PC-9 (cell line): ENCODE data around the gene SEBOX. TPM values are rescaled to one million over a fixed set of nuclear protein-coding genes. Genes with fewer than 3 reads are reported as not detected.

Experiments
- BruUV-seq: library from RNA; stranded (reverse); fragments of 400-500 nt; replicated peaks from 2 replicates; lab custom pipeline; 2021; lab: Mats Ljungman, UMichigan
- CTCF ChIA-PET: fragments of 300-600 bp; sonication (Branson Sonifier 250); formaldehyde crosslinking; loops from one replicate; lab custom pipeline; 2022; ENCODE audit warnings: antibody characterized with exemption; lab: Charles Lee
- POLR2A ChIA-PET: fragments of 300-600 bp; sonication (Branson Sonifier 250); formaldehyde crosslinking; loops from one replicate; lab custom pipeline; 2022; ENCODE audit warnings: antibody characterized with exemption; ENCODE audit not compliant: unreplicated experiment; lab: Charles Lee
- DNase-seq, 2 experiments: peaks; one replicate each; pipeline versions ENCODE4 v3.0.0 to v3.0.0-alpha.2; 2015 to 2022; ENCODE audit warnings: mixed read lengths in 1 of 2
- H2AFZ ChIP-seq: fragments of 200-600 bp; sonication (generic); 2 replicates; pipeline ENCODE4 v1.8.1; 2017; ENCODE audit warnings: antibody characterized with exemption
- H3F3A ChIP-seq: fragments of 200-600 bp; sonication (generic); 2 replicates; pipeline ENCODE4 v1.8.1; 2017; ENCODE audit warnings: antibody characterized with exemption, mild to moderate bottlenecking, low read depth; ENCODE audit not compliant: insufficient read depth
- H3K27ac ChIP-seq: fragments of 200-600 bp; sonication (generic); 2 replicates; pipeline ENCODE4 v1.6.1; 2016; ENCODE audit warnings: mixed run types
- H3K27me3 ChIP-seq: fragments of 200-600 bp; sonication (generic); 2 replicates; pipeline ENCODE4 v1.6.1; 2016; ENCODE audit warnings: low read depth, mixed run types; ENCODE audit not compliant: insufficient read depth
- H3K36me3 ChIP-seq: fragments of 200-600 bp; sonication (generic); 2 replicates; pipeline ENCODE4 v1.6.1; 2016; ENCODE audit warnings: low read depth, mixed run types
- H3K4me1 ChIP-seq: fragments of 200-600 bp; sonication (generic); replicated peaks from 2 replicates; pipeline ENCODE4 v1.6.1; 2016; ENCODE audit warnings: mixed run types; ENCODE audit not compliant: insufficient read depth
- H3K4me2 ChIP-seq: fragments of 200-600 bp; sonication (generic); 2 replicates; pipeline ENCODE4 v1.6.1; 2017; ENCODE audit warnings: mixed run types
- H3K4me3 ChIP-seq: fragments of 200-600 bp; sonication (generic); 2 replicates; pipeline ENCODE4 v1.6.1; 2016; ENCODE audit warnings: mixed run types
- H3K79me2 ChIP-seq: fragments of 200-600 bp; sonication (generic); 2 replicates; pipeline ENCODE4 v1.6.1; 2017; ENCODE audit warnings: low read depth, mixed run types
- H3K9me2 ChIP-seq: fragments of 200-600 bp; sonication (generic); 2 replicates; pipeline ENCODE4 v1.8.1; 2017; ENCODE audit warnings: mild to moderate bottlenecking; ENCODE audit not compliant: insufficient read depth
- H3K9me3 ChIP-seq: fragments of 200-600 bp; sonication (generic); 2 replicates; pipeline ENCODE4 v1.8.1; 2016; ENCODE audit warnings: low read depth; ENCODE audit not compliant: insufficient read depth
- H4K20me1 ChIP-seq: fragments of 200-600 bp; sonication (generic); 2 replicates; pipeline ENCODE4 v1.8.1; 2017; ENCODE audit not compliant: insufficient read depth
- CTCF ChIP-seq: fragments of 200-600 bp; sonication (generic); conservative IDR thresholded peaks from 2 replicates; pipeline ENCODE4 v1.6.1; 2017; ENCODE audit warnings: mixed run types, antibody characterized with exemption, mild to moderate bottlenecking, moderate library complexity
- EZH2 ChIP-seq: fragments of 200-600 bp; sonication (generic); IDR thresholded peaks from 2 replicates; pipeline ENCODE4 v1.8.0; 2017; ENCODE audit warnings: antibody characterized with exemption, low read depth
- intact Hi-C: fragments of 100-400 bp; cut with micrococcal nuclease; formaldehyde crosslinking; loops from one replicate; pipeline ENCODE4 v1.10.0; 2022; ENCODE audit not compliant: unreplicated experiment
- total RNA-seq: library from RNA; stranded (reverse); gene quantifications from 2 replicates; pipeline ENCODE4 v1.2.3, GENCODE V29; 2021

The SEBOX gene
- total RNA-seq, 1 experiment from 2014 or later = not detected

DNA sequence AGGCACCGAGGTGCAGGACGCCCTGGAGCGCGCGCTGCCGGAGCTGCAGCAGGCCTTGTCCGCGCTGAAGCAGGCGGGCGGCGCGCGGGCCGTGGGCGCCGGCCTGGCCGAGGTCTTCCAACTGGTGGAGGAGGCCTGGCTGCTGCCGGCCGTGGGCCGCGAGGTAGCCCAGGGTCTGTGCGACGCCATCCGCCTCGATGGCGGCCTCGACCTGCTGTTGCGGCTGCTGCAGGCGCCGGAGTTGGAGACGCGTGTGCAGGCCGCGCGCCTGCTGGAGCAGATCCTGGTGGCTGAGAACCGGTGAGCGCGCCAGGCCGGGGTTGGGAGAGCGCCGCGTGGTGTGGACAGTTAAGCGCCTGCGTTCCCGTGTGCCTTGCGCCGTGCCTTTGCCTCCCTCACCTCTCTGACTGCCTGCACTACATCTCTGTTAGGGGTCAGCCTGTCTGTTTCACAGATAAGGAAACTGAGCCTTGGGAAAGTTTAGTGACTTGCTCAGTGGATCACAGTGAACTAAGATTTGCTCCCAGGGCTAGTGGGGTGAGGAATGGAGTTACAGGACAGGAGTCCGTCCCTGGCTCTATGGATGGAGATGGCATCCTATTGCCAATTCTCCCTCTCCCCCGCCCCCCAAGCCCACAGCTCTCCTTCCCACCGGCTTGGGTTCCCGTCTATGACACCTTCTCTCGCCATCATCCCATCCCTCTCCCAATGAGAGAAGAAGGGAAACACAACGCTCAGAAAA lies 7.4 kb upstream of the SEBOX start:
- no peak overlapping the region for H3K4me2 ChIP-seq
- H3K27ac ChIP-seq = no peak overlapping the region
- DNase-seq = no peak
- H3K79me2 ChIP-seq = no peaks in the 10 kb centered on the region
- peaks cover 18% of the 10 kb centered on the region for H3K4me1 ChIP-seq
- H3F3A ChIP-seq = peaks cover 15% of the 10 kb centered on the region; the same call in 1 of the 2 replicates
- intact Hi-C loops = loop anchor here (2.0 kb wide), 1 partner anchor 54 kb away; the partner anchor contains the start of gene TMEM97
- CTCF ChIA-PET = no interaction called here
- no TSS peak for BruUV-seq
- H3K27me3 ChIP-seq = no peaks in the 10 kb centered on the region
- POLR2A ChIA-PET = no interaction called here
- H3K4me3 ChIP-seq = no peak overlapping the region
- H3K36me3 ChIP-seq = no peaks in the 10 kb centered on the region
- H3K9me3 ChIP-seq = no peaks in the 10 kb centered on the region
- no peak overlapping the region for H2AFZ ChIP-seq
- H3K9me2 ChIP-seq = no peaks in the 10 kb centered on the region
- H4K20me1 ChIP-seq = no peaks in the 10 kb centered on the region
- no peak for TF ChIP-seq EZH2

DNA sequence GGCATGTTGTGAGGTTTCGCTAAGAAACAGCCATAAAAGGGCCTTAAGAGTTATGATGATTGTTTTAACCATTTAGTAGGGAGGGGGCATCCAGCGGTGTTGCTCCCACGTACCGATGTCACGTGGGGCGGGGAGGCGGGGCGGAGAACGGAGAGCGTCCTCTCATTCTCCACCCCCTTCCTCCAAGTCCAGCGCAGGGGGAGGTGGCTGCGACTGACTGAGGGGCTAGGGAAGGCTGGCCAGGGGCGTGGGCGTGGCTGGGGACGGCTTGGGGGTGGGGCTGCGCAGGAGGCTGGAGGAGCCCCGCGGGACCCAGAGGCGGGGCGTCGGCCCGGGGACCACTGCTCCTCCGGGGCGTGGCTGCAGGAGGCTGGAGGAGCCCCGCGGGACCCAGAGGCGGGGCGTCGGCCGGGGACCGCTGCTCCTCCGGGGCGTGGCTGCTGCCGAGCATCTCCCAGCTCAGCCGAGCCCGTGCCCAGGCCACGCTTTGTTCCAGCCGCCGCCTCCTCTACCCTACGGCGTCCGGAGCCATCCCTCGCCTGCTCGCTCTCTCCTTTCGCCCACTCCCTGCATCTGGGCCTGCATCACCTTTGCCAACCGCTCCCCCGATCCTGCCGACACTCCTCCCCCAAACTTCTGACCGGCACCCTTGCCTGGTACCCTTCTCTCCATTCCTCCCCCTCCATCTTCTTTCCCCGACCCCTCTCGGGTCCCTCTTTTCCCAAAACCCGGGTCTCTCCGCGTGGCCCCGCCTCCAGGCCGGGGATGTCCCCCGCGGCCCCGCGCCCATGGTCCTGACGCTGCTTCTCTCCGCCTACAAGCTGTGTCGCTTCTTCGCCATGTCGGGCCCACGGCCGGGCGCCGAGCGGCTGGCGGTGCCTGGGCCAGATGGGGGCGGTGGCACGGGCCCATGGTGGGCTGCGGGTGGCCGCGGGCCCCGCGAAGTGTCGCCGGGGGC lies 6.5 kb upstream of the SEBOX start, which contains the start of gene SARM1:
TSS of gene SARM1 (plus strand) at position 450 of the 958 bp plus-strand sequence. CDS start at position 789, 339 bp downstream.
- POLR2A ChIA-PET = no interaction called here
- H3F3A ChIP-seq = peaks cover 15% of the 10 kb centered on the region; the same call in 1 of the 2 replicates
- H3K36me3 ChIP-seq = no peaks in the 10 kb centered on the region
- H4K20me1 ChIP-seq = no peaks in the 10 kb centered on the region
- H3K4me1 ChIP-seq = peaks cover 18% of the 10 kb centered on the region
- no peak for DNase-seq
- H3K9me2 ChIP-seq = no peaks in the 10 kb centered on the region
- peak within 1 kb of the TSS; percentile 46 for H3K4me2 ChIP-seq
- H3K79me2 ChIP-seq = no peaks in the 10 kb centered on the region
- TF ChIP-seq EZH2 = no peak
- TF ChIP-seq CTCF = no peak
- CTCF ChIA-PET = no interaction called here
- H3K4me3 ChIP-seq = no peak within 1 kb of the TSS
- BruUV-seq = no TSS peak
- no peaks in the 10 kb centered on the region for H3K9me3 ChIP-seq
- intact Hi-C loops = loop anchor here (2.0 kb wide), 1 partner anchor 53 kb away; the partner anchor contains the start of gene TMEM97
- no peak within 1 kb of the TSS for H3K27ac ChIP-seq
- no peak within 1 kb of the TSS for H2AFZ ChIP-seq
- H3K27me3 ChIP-seq = no peaks in the 10 kb centered on the region

GRCh38 chr17:28370744-28371103 lies 5.7 kb upstream of the SEBOX start:
- CTCF ChIA-PET = no interaction called here

More at GRCh38 chr17:28370744-28371103, 5.7 kb upstream of the SEBOX start:
- Histone ChIP-seq H3K9me2 (no peaks in the 10 kb centered on the region), H4K20me1 (no peaks in the 10 kb centered on the region), H3K79me2 (no peaks in the 10 kb centered on the region), H3K4me3 (no peak overlapping the region), H3K9me3 (no peaks in the 10 kb centered on the region), H3K36me3 (no peaks in the 10 kb centered on the region), H3F3A (peaks cover 17% of the 10 kb centered on the region; the same call in 1 of the 2 replicates), H2AFZ (no peak overlapping the region), H3K4me2 (peak overlapping the region; percentile 46), H3K4me1 (peaks cover 18% of the 10 kb centered on the region), H3K27ac (no peak overlapping the region), H3K27me3 (no peaks in the 10 kb centered on the region)
- BruUV-seq = no TSS peak
- intact Hi-C loops = no loop called here
- no peak for DNase-seq
- POLR2A ChIA-PET = interaction anchor here (1.4 kb wide), 1 partner anchor 13 kb away, joined by 6 read pairs; the partner anchor contains the start of gene POLDIP2
- TF ChIP-seq EZH2 = no peak
- no peak for TF ChIP-seq CTCF
